ENCODE results near the gene CCSER1.

Gene CCSER1

GRCh38 chr4:91032725-91033445, 905.7 kb downstream of the CCSER1 start:
- no peak overlapping the region for H3K27ac ChIP-seq (ENCODE audit: insufficient read depth, low read length, poor library complexity, severe bottlenecking)
- H3K27me3 ChIP-seq (replicated peaks; ENCODE audit: control insufficient read depth, insufficient read depth, low read length, poor library complexity, severe bottlenecking), result no peaks in the 10 kb centered on the region
- H3K4me1 ChIP-seq (ENCODE audit: control insufficient read depth, insufficient read depth, low read length, poor library complexity, severe bottlenecking), result no peaks in the 10 kb centered on the region
- no peak for DNase-seq
- H3K9me3 ChIP-seq (ENCODE audit: control insufficient read depth, low read length), result no peaks in the 10 kb centered on the region
- no peaks in the 10 kb centered on the region for H3K36me3 ChIP-seq (ENCODE audit: control insufficient read depth, insufficient read depth, low read length)
- H3K4me3 ChIP-seq (ENCODE audit: insufficient read depth, low read depth, low read length, poor library complexity, severe bottlenecking), result no peak overlapping the region

DNA sequence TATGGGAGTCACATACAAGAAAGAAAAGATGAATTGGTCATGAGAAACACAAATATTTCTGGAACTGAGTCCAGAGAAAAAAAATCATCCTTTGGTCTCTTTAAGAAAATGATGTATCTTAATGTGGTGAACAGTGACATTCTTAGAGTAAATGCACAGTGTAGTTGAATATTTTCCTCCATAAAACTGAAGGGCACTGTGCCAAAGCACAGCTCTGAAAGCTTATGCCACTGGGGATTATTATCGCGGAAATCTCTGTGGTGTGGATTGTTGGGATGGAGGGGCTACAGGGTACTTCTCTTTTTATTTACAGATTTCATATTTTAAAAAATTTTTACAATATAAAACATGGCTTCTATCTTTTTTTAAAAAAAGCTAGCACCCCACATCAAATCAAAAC, 908.1 kb downstream of the CCSER1 start:
- Histone ChIP-seq H3K27me3 (replicated peaks; ENCODE audit: control insufficient read depth, insufficient read depth, low read length, poor library complexity, severe bottlenecking) (no peaks in the 10 kb centered on the region), H3K27ac (ENCODE audit: insufficient read depth, low read length, poor library complexity, severe bottlenecking) (no peak overlapping the region), H3K9me3 (ENCODE audit: control insufficient read depth, low read length) (no peaks in the 10 kb centered on the region), H3K4me3 (ENCODE audit: insufficient read depth, low read depth, low read length, poor library complexity, severe bottlenecking) (no peak overlapping the region), H3K36me3 (ENCODE audit: control insufficient read depth, insufficient read depth, low read length) (no peaks in the 10 kb centered on the region), H3K4me1 (ENCODE audit: control insufficient read depth, insufficient read depth, low read length, poor library complexity, severe bottlenecking) (no peaks in the 10 kb centered on the region)
- DNase-seq, result no peak

DNA sequence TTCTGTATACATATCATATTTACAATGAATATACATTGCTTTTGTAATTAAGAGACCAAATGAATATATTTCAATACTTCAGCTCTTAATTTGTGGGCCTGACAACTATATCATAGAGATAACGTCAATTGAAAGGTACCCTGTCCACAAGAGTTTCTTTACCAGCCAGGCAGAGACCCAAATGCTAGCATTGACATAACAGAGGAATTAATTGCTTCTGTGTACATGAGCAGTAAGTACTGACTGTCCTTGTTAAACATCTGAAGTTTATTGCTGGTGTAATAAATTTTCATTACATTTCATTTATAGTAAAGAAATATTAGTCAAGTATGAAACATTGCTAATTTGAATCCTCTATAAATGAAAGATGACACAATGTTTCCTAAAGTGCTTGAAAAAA, 910.8 kb downstream of the CCSER1 start:
- H3K4me1 ChIP-seq (ENCODE audit: control insufficient read depth, insufficient read depth, low read length, poor library complexity, severe bottlenecking), result no peaks in the 10 kb centered on the region
- no peak for DNase-seq
- H3K4me3 ChIP-seq (ENCODE audit: insufficient read depth, low read depth, low read length, poor library complexity, severe bottlenecking), result no peak overlapping the region
- no peak overlapping the region for H3K27ac ChIP-seq (ENCODE audit: insufficient read depth, low read length, poor library complexity, severe bottlenecking)
- H3K27me3 ChIP-seq (replicated peaks; ENCODE audit: control insufficient read depth, insufficient read depth, low read length, poor library complexity, severe bottlenecking), result no peaks in the 10 kb centered on the region
- no peaks in the 10 kb centered on the region for H3K9me3 ChIP-seq (ENCODE audit: control insufficient read depth, low read length)
- H3K36me3 ChIP-seq (ENCODE audit: control insufficient read depth, insufficient read depth, low read length), result no peaks in the 10 kb centered on the region

- DNase-seq, result no peak
- Histone ChIP-seq H3K27me3 (replicated peaks; ENCODE audit: control insufficient read depth, insufficient read depth, low read length, poor library complexity, severe bottlenecking) (no peaks in the 10 kb centered on the region), H3K4me3 (ENCODE audit: insufficient read depth, low read depth, low read length, poor library complexity, severe bottlenecking) (no peak overlapping the region), H3K36me3 (ENCODE audit: control insufficient read depth, insufficient read depth, low read length) (no peaks in the 10 kb centered on the region), H3K9me3 (ENCODE audit: control insufficient read depth, low read length) (no peaks in the 10 kb centered on the region), H3K27ac (ENCODE audit: insufficient read depth, low read length, poor library complexity, severe bottlenecking) (no peak overlapping the region), H3K4me1 (ENCODE audit: control insufficient read depth, insufficient read depth, low read length, poor library complexity, severe bottlenecking) (no peaks in the 10 kb centered on the region)
Measured at GRCh38 chr4:91057871-91058270, 930.7 kb downstream of the CCSER1 start.

GRCh38 chr4:91058345-91058744, 931.2 kb downstream of the CCSER1 start:
- Histone ChIP-seq H3K27ac (ENCODE audit: insufficient read depth, low read length, poor library complexity, severe bottlenecking) (no peak overlapping the region), H3K36me3 (ENCODE audit: control insufficient read depth, insufficient read depth, low read length) (no peaks in the 10 kb centered on the region), H3K4me3 (ENCODE audit: insufficient read depth, low read depth, low read length, poor library complexity, severe bottlenecking) (no peak overlapping the region), H3K27me3 (replicated peaks; ENCODE audit: control insufficient read depth, insufficient read depth, low read length, poor library complexity, severe bottlenecking) (no peaks in the 10 kb centered on the region), H3K9me3 (ENCODE audit: control insufficient read depth, low read length) (no peaks in the 10 kb centered on the region), H3K4me1 (ENCODE audit: control insufficient read depth, insufficient read depth, low read length, poor library complexity, severe bottlenecking) (no peaks in the 10 kb centered on the region)
- no peak for DNase-seq

DNA sequence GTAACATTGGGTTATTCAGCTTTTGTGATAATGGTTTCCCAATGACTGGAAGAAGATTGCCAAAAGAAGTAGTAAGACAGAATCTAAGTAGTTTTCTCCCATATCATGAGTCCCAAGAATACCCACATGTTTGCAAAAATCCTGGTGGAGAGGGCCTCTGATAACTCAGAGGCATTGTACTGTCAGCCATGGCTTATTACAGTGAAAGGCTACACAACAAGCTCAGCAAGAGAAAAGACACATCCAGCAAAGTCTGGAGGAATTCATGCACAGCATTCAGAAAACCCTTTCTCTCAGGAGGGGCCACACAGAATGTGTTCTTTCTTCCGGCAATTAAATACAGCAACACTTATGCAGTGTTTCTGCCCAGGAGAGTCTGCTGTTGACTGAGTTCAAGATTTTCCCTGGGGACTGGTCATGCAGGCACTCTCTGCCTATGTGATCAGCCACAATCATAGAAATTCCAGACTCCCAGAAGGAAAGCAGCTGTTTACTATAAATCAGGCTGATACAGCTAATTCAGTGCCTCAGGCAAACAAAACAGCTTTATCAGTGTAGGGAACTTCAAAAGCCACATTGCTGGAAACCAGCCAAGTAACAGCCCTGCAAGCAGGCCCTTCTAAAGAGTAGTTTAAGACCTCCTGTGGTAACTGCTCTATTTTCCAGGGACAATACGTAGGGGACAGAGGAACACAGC, 937.1 kb downstream of the CCSER1 start:
- H3K27ac ChIP-seq (ENCODE audit: insufficient read depth, low read length, poor library complexity, severe bottlenecking), result no peak overlapping the region
- H3K4me3 ChIP-seq (ENCODE audit: insufficient read depth, low read depth, low read length, poor library complexity, severe bottlenecking), result no peak overlapping the region
- no peaks in the 10 kb centered on the region for H3K36me3 ChIP-seq (ENCODE audit: control insufficient read depth, insufficient read depth, low read length)
- H3K9me3 ChIP-seq (ENCODE audit: control insufficient read depth, low read length), result no peaks in the 10 kb centered on the region
- no peak for DNase-seq
- H3K27me3 ChIP-seq (replicated peaks; ENCODE audit: control insufficient read depth, insufficient read depth, low read length, poor library complexity, severe bottlenecking), result no peaks in the 10 kb centered on the region
- no peaks in the 10 kb centered on the region for H3K4me1 ChIP-seq (ENCODE audit: control insufficient read depth, insufficient read depth, low read length, poor library complexity, severe bottlenecking)

DNA sequence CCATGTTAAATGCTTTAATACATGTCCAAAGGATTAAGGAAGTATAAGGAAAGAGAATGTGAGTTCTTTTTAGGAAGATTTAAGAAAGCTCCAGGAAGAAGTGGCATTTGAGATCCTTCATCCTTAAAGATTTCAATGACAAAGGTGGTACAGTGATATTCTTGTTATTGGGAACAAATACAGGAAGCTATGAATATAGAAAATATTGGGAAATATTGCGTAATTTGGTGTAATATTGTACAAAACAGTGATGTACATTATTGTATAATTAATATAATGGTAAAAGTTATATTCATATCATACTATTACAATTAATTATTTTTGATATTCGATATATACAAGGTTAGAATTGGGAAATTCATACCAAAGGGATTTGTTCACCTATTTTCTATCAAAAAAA, 937.9 kb downstream of the CCSER1 start:
- Histone ChIP-seq H3K27ac (ENCODE audit: insufficient read depth, low read length, poor library complexity, severe bottlenecking) (no peak overlapping the region), H3K27me3 (replicated peaks; ENCODE audit: control insufficient read depth, insufficient read depth, low read length, poor library complexity, severe bottlenecking) (no peaks in the 10 kb centered on the region), H3K36me3 (ENCODE audit: control insufficient read depth, insufficient read depth, low read length) (no peaks in the 10 kb centered on the region), H3K4me3 (ENCODE audit: insufficient read depth, low read depth, low read length, poor library complexity, severe bottlenecking) (no peak overlapping the region), H3K4me1 (ENCODE audit: control insufficient read depth, insufficient read depth, low read length, poor library complexity, severe bottlenecking) (no peaks in the 10 kb centered on the region), H3K9me3 (ENCODE audit: control insufficient read depth, low read length) (no peaks in the 10 kb centered on the region)
- DNase-seq, result no peak

GRCh38 chr4:91070736-91071135, 943.5 kb downstream of the CCSER1 start:
- H3K9me3 ChIP-seq (ENCODE audit: control insufficient read depth, low read length), result no peaks in the 10 kb centered on the region
- no peaks in the 10 kb centered on the region for H3K36me3 ChIP-seq (ENCODE audit: control insufficient read depth, insufficient read depth, low read length)
- H3K4me1 ChIP-seq (ENCODE audit: control insufficient read depth, insufficient read depth, low read length, poor library complexity, severe bottlenecking), result no peaks in the 10 kb centered on the region
- no peaks in the 10 kb centered on the region for H3K27me3 ChIP-seq (replicated peaks; ENCODE audit: control insufficient read depth, insufficient read depth, low read length, poor library complexity, severe bottlenecking)
- no peak for DNase-seq
- H3K27ac ChIP-seq (ENCODE audit: insufficient read depth, low read length, poor library complexity, severe bottlenecking), result no peak overlapping the region
- no peak overlapping the region for H3K4me3 ChIP-seq (ENCODE audit: insufficient read depth, low read depth, low read length, poor library complexity, severe bottlenecking)

DNA sequence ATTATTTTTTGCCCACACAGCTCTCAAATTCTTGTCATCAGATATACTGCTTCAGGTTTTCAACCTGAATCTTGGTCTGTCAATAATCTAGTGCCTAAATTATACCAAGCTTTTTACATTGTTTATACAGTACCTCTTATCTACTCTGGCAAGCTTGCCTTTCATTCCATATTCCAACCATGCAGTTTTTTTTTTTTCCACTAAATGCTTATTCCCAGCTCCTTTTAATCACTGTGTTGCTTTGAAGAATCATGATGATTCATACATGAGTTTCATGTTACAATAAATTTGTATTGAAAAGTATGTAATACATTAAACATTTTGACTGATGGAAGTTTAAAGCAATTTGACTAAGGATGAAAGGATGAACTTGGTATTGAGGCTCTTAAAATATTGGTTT, 949.0 kb downstream of the CCSER1 start:
- no peak for DNase-seq
- Histone ChIP-seq H3K36me3 (ENCODE audit: control insufficient read depth, insufficient read depth, low read length) (no peaks in the 10 kb centered on the region), H3K9me3 (ENCODE audit: control insufficient read depth, low read length) (no peaks in the 10 kb centered on the region), H3K27ac (ENCODE audit: insufficient read depth, low read length, poor library complexity, severe bottlenecking) (no peak overlapping the region), H3K27me3 (replicated peaks; ENCODE audit: control insufficient read depth, insufficient read depth, low read length, poor library complexity, severe bottlenecking) (no peaks in the 10 kb centered on the region), H3K4me3 (ENCODE audit: insufficient read depth, low read depth, low read length, poor library complexity, severe bottlenecking) (no peak overlapping the region), H3K4me1 (ENCODE audit: control insufficient read depth, insufficient read depth, low read length, poor library complexity, severe bottlenecking) (no peaks in the 10 kb centered on the region)

DNA sequence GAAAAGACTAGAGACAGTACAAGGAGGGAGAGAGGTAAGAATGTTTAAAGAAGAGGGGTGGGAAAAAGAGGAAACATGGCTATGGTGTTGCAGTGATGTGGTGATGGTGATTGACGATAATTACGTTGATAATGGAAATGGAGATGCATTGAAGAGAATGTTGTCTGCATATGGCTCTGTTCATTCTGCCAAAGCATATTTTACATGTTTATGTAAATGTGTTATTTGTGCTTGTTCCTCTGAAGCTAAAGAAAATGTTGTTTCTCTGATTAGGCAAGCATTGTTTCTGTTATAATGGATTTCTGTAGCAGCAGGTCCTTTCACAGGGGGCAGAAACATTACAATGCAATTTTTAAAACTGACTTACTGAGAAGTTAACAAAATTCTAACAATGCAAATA, 958.8 kb downstream of the CCSER1 start:
- no peak overlapping the region for H3K4me3 ChIP-seq (ENCODE audit: insufficient read depth, low read depth, low read length, poor library complexity, severe bottlenecking)
- H3K27ac ChIP-seq (ENCODE audit: insufficient read depth, low read length, poor library complexity, severe bottlenecking), result no peak overlapping the region
- H3K36me3 ChIP-seq (ENCODE audit: control insufficient read depth, insufficient read depth, low read length), result no peaks in the 10 kb centered on the region
- no peaks in the 10 kb centered on the region for H3K27me3 ChIP-seq (replicated peaks; ENCODE audit: control insufficient read depth, insufficient read depth, low read length, poor library complexity, severe bottlenecking)
- no peaks in the 10 kb centered on the region for H3K4me1 ChIP-seq (ENCODE audit: control insufficient read depth, insufficient read depth, low read length, poor library complexity, severe bottlenecking)
- no peak for DNase-seq
- no peaks in the 10 kb centered on the region for H3K9me3 ChIP-seq (ENCODE audit: control insufficient read depth, low read length)

Data from effector memory CD4-positive, alpha-beta T cell (primary cell).